Activated T-helper 2 cell treated with anti-CD3 and anti-CD28 coated beads, Interferon-gamma antibody, Interleukin-2, Interleukin-4, amounts not matched to agents 10 μg/mL and 5 μg/mL and 100 μg/mL, durations not matched to agents 14 hours and 24 hours and 36 hours (primary cell): ENCODE results near the gene LRRC59. TPM values are rescaled to one million over a fixed set of nuclear protein-coding genes. Genes with fewer than 3 reads are reported as not detected.
A peak's percentile ranks its signal among the peaks of the same experiment; 100 is the strongest.

Source experiments
- DNase-seq: peaks from one replicate; pipeline ENCODE4 v3.0.0; 2021; ENCODE audit warnings: low spot score
- H3K27ac Mint-ChIP-seq: one replicate; pipeline ENCODE4 v1.8.0; 2021; ENCODE audit warnings: mixed read lengths
- H3K27me3 Mint-ChIP-seq: one replicate; pipeline ENCODE4 v1.8.0; 2021; ENCODE audit warnings: low read depth, mixed read lengths
- H3K36me3 Mint-ChIP-seq: one replicate; pipeline ENCODE4 v1.8.0; 2021; ENCODE audit warnings: low read depth, mixed read lengths
- H3K4me1 Mint-ChIP-seq: one replicate; pipeline ENCODE4 v1.8.0; 2021; ENCODE audit warnings: low read depth, mixed read lengths
- H3K4me3 Mint-ChIP-seq: one replicate; pipeline ENCODE4 v1.8.0; 2021; ENCODE audit warnings: low read depth, mild to moderate bottlenecking, moderate library complexity, mixed read lengths
- H3K9me3 Mint-ChIP-seq: one replicate; pipeline ENCODE4 v1.8.0; 2021; ENCODE audit warnings: mixed read lengths
- intact Hi-C: fragments of 100-400 bp; cut with micrococcal nuclease; formaldehyde crosslinking; loops from one replicate; pipeline ENCODE4 v1.15.1; 2023
- total RNA-seq: library from RNA; stranded (reverse); gene quantifications from 2 replicates; pipeline ENCODE4 v1.2.3, GENCODE V29; 2022

Gene LRRC59
- total RNA-seq, 1 donor from 2014 or later, result 119 TPM

DNA sequence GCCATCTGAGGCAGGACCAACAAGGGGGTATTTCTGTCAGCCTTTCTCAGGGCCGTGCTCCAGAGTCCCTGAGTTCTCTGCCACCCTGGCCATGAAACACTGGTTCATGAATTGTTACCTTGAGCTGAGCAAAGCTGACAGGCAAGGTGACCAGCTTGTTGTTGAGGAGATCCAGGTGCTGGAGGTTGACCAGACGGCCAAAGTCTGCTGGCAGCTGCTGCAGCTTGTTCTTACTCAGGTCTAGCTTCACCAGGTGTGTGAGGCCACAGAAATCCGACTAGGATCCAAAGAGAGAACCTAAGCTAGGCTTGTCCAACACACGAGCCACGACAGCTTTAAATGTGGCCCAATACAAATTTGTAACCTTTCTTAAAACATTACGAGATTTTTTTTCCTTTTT, 4.7 kb downstream of the LRRC59 start:
- peaks cover 21% of the 10 kb centered on the region for H3K4me1 Mint-ChIP-seq
- H3K4me3 Mint-ChIP-seq, result no peak overlapping the region
- no peaks in the 10 kb centered on the region for H3K27me3 Mint-ChIP-seq
- no peak overlapping the region for H3K27ac Mint-ChIP-seq
- peaks cover 75% of the 10 kb centered on the region for H3K36me3 Mint-ChIP-seq
- no peak for DNase-seq
- no peaks in the 10 kb centered on the region for H3K9me3 Mint-ChIP-seq
- intact Hi-C loops, result no loop called here

DNA sequence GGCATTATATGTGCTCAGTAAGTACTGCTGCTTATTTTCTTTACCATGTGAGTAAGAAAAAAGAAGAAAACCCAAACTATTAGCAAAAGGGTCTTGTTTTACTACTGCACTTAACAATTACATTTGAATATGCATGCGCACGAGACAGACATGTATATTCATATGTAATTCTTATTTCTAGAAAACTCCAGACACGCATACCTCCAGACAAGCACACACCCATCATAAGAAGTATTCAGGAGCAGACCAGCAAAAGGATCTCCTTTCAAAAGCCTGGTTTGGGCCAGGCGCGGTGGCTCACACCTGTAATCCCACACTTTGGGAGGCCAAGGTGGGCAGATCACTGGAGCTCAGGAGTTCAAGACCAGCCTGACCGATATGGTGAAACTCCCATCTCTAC, 7.8 kb downstream of the LRRC59 start:
- Mint-ChIP-seq H3K4me3 (no peak overlapping the region), H3K9me3 (no peaks in the 10 kb centered on the region), H3K36me3 (peaks cover 85% of the 10 kb centered on the region), H3K4me1 (peaks cover 6% of the 10 kb centered on the region), H3K27ac (no peak overlapping the region), H3K27me3 (no peaks in the 10 kb centered on the region)
- no peak for DNase-seq
- intact Hi-C loops, result no loop called here

DNA sequence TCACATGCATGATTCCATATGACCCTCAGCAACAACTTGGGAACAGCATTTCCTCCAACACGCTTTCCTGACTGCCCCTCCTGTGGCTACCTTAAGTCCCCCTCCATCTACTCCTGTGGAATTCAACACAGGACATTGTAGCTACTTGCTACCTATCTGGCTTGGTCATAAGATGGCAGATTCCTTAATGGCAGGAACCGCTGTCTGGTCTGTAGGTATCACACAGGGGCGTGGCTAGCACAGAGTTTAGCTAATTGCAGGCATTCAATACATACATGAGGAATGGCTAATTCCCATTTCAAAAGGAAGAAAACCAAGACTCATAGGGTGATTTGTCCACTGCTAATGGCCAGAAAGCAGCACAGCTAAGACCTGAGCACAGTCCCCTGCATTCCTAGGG, 8.6 kb downstream of the LRRC59 start:
- Mint-ChIP-seq H3K27ac (no peak overlapping the region), H3K36me3 (peaks cover 82% of the 10 kb centered on the region), H3K4me3 (no peak overlapping the region), H3K9me3 (no peaks in the 10 kb centered on the region), H3K27me3 (no peaks in the 10 kb centered on the region), H3K4me1 (peaks cover 3% of the 10 kb centered on the region)
- intact Hi-C loops, result no loop called here
- no peak for DNase-seq

DNA sequence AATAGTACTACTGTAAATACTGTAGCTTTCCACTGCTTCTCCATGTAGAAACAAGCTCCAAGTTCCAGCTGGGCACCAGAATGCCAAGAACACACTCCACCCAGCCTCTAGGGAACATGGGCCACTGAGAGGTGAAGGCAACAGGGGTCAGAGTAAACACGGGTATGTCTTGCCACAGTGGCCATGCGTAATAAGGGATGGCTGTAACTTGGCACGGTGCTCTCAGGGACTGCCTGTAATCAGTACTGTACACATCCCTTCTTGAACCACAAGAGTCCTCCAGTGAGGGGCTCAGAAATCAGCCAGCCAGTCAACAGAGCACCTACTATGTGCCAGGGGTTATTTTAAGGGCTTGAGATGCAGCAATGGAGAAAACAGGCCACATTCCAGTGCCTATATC, 10.8 kb downstream of the LRRC59 start:
- intact Hi-C loops, result no loop called here
- Mint-ChIP-seq H3K36me3 (peaks cover 83% of the 10 kb centered on the region), H3K9me3 (no peaks in the 10 kb centered on the region), H3K27me3 (no peaks in the 10 kb centered on the region), H3K4me1 (peaks cover 3% of the 10 kb centered on the region), H3K4me3 (no peak overlapping the region), H3K27ac (no peak overlapping the region)
- no peak for DNase-seq

DNA sequence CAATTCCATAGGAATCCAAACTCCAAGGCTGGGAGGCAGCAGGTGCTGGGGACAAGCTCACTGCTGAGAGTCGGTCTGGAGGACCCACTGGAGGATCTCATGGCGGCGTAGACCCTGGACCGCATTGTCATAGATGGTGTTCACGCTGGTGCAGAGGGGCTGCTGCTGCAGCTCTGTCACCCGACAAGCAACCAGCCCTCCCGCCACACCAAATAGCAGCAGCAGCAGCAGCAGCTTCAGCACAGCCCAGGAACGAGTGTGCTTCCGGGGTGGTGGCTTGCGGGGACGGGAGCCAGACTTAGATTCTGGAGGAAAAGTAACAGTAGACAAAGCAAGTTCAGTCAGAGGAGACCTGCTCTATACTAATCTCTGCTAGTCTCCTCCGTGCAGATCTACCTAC, 14.4 kb downstream of the LRRC59 start:
- intact Hi-C loops, result no loop called here
- Mint-ChIP-seq H3K4me3 (no peak overlapping the region), H3K27me3 (no peaks in the 10 kb centered on the region), H3K4me1 (peaks cover 3% of the 10 kb centered on the region), H3K27ac (no peak overlapping the region), H3K36me3 (peaks cover 80% of the 10 kb centered on the region), H3K9me3 (no peaks in the 10 kb centered on the region)
- no peak for DNase-seq

DNA sequence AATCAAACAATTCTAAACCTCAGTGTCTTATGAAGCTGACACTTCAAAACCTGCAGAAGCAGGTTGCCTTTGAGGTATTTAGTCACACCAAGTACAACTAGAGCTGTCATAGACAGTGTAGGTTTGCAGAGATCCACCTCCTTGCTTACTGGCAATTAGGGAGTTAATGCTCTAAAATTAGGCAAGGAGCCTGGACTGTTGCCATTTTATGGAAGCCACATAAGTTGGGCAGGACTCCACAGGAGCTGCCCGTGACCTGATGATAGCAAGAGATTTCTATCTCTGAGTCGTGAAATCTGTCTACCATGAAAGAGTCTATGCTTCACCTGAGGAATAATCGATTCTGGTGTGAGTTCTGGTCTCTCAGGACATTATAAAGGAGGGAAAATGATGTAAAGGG, 15.4 kb downstream of the LRRC59 start:
- Mint-ChIP-seq H3K27ac (no peak overlapping the region), H3K36me3 (peaks cover 77% of the 10 kb centered on the region), H3K4me1 (peaks cover 3% of the 10 kb centered on the region), H3K4me3 (no peak overlapping the region), H3K9me3 (no peaks in the 10 kb centered on the region), H3K27me3 (no peaks in the 10 kb centered on the region)
- intact Hi-C loops, result loop anchor here (2.0 kb wide), 1 partner anchor 15 kb away; the partner anchor contains the start of gene LRRC59
- DNase-seq, result no peak

DNA sequence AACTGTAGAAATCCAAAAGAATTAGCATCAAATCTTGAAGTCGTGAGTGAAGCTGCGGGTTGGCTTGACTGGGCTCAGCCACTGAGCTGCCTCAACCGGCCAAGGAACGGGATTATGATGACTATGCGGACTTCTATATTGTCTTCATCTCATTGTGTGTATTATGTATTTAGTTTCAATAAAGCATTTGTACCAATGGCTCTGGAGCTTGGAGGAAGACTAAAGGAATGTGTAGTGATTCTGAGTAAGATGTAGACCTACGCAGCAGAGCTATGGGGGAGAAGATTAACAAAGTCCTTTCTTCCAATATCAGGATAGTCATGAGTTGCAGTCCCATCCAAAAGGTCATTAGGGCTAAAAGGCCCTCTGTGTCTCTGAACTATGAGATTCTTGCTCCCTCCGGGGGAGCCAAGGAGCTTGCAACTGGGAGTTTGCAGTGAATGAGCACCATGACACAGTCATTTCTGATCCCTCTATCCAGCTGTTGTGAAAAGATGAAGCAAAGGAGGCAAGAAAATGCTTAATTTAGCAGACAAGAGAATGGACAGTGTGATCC, 16.0 kb downstream of the LRRC59 start:
- no peaks in the 10 kb centered on the region for H3K27me3 Mint-ChIP-seq
- no peak overlapping the region for H3K27ac Mint-ChIP-seq
- no peak for DNase-seq
- peaks cover 1% of the 10 kb centered on the region for H3K4me1 Mint-ChIP-seq
- H3K36me3 Mint-ChIP-seq, result peaks cover 71% of the 10 kb centered on the region
- no peak overlapping the region for H3K4me3 Mint-ChIP-seq
- H3K9me3 Mint-ChIP-seq, result no peaks in the 10 kb centered on the region
- intact Hi-C loops, result loop anchor here (2.0 kb wide), 1 partner anchor 15 kb away; the partner anchor contains the start of gene LRRC59

DNA sequence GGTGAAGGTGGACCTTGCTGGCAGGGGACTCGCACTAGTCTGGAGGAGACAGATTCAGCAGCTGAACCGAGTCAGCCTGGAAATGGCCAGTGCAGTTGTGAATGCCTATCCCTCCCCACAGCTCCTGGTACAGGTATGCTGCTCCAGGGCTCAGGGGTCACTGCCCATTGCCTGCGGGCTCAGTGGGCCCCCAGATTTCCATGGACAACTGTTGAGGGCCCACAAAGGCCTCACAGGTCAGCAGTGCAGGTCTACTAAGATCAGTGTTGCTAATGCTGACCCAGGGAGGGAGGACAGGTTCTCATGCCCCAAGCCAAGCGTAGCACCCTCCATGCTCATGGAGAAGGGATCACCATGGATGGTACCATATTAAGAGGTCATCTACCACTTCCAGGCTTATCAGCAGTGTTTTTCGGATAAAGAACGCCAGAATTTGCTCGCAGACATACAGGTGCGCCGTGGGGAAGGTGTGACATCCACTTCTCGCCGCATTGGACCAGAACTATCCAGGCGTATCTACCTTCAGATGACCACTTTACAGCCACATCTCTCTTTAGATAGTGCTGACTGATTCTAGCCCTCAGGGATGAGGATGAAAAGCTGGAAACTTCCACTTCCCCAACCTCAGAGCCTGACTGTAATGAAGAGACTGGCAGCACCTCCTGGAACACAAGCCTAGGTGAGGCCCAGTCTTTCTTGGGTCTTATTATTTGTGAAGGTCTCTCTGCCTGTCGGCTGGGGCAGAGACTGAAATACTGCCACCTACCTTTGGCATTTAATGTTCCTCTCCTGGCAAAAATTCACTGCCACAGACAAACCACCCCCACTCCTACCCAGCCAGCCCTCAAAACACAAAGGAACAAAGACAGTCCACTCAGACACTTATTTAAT, 16.7 kb downstream of the LRRC59 start:
- no peaks in the 10 kb centered on the region for H3K27me3 Mint-ChIP-seq
- DNase-seq, result no peak
- H3K36me3 Mint-ChIP-seq, result peaks cover 69% of the 10 kb centered on the region
- intact Hi-C loops, result loop anchor here (2.0 kb wide), 1 partner anchor 16 kb away; the partner anchor contains the start of gene LRRC59
- no peak overlapping the region for H3K4me3 Mint-ChIP-seq
- no peaks in the 10 kb centered on the region for H3K9me3 Mint-ChIP-seq
- H3K27ac Mint-ChIP-seq, result no peak overlapping the region
- H3K4me1 Mint-ChIP-seq, result peaks cover 1% of the 10 kb centered on the region

DNA sequence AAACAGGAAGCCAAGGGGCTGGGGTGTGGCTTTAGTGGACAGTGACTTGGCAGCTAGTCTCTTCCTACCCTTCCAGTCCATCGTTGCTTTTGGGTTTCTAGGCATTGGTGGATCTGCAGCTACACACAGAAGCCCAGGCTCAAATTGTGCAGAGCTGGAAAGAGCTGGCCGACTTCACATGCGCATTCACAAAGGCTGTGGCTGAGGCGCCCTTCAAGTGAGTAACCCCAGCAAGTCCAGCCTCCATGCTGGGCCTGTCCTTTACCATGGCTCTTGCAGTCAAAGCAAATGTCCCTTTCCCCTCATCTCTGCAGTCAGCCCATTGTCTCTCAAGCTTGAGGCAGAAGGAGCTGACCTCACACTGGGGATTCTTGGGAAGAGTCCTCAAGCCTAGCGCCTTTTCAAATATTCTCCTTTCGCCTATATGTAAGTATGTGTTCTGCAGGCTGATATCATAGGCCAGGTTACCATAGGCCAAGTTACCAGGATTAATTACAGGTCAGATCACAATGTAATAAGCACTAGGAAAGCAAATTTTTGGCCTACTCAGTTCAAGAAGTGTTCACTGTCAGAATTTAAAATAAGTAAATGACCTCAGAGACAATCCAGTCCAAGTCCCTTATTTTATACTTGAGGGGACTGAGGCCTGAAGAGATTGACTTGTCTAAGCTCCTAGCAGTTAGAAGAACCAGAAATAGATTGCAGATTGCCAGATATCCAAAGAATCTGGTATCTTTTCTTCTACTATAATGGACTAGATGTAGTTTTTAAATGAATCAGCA, 17.8 kb downstream of the LRRC59 start:
- Mint-ChIP-seq H3K27ac (no peak overlapping the region), H3K27me3 (no peaks in the 10 kb centered on the region), H3K36me3 (peaks cover 61% of the 10 kb centered on the region), H3K4me1 (no peaks in the 10 kb centered on the region), H3K9me3 (no peaks in the 10 kb centered on the region), H3K4me3 (no peak overlapping the region)
- intact Hi-C loops, result loop anchor here (2.0 to 10.0 kb wide), 2 partner anchors 17 to 775 kb away; partner anchors contain the start of genes LRRC59 and NME1
- no peak for DNase-seq

DNA sequence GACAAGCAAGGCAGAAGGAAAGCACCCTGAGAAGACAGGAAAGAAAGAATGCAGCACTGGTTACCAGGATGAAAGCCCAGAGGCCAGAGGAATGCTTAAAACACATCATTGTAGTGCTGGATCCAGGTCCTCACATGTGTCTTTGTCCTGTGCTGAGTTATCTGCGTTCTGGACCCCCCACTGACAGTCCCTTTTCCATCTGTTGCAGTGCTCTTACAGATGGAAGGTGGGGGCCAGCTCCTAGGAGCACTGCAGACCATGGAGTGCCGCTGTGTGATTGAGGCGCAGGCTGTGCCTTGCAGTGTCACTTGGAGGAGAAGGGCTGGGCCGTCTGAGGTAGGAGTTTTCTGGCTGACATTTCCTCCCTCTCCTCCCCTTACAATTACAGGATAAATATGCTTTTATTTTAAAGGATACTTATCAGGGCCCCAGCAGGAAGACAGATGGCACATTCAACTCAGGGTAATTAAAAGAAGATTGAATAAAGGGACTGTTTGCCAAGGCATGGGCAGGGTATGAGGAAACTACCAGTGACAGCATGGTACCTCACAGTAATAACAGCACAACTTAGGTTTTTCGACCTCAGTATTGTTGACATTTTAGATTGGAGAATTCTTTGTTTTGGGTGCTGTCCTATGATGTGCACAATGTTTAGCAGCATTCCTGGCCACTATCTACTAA, 21.3 kb downstream of the LRRC59 start:
- Mint-ChIP-seq H3K27ac (no peak overlapping the region), H3K36me3 (peaks cover 52% of the 10 kb centered on the region), H3K9me3 (no peaks in the 10 kb centered on the region), H3K4me3 (no peak overlapping the region), H3K4me1 (peaks cover 18% of the 10 kb centered on the region), H3K27me3 (no peaks in the 10 kb centered on the region)
- DNase-seq, result no peak
- intact Hi-C loops, result loop anchor here (10.0 kb wide), 1 partner anchor 779 kb away; the partner anchor contains the start of gene NME1

DNA sequence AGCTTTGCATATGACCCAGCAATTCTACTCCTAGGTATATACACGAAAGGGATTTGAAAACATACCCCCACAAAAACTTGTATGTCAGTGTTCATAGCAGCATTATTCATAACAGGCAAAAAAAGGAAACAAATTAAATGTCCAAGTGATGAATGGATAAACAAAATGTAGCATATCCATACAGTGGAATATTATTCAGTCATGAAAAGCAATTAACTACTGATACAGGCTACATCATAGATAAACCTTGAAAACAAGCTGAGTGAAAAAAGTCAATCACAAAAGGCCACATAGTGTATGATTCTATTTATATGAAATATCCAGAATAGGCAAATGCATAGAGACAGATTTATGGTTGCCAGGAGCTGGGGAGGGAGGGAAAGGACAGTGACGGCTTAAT, 23.6 kb downstream of the LRRC59 start:
- no peak for DNase-seq
- no peaks in the 10 kb centered on the region for H3K27me3 Mint-ChIP-seq
- H3K4me3 Mint-ChIP-seq, result peak overlapping the region; percentile 96
- no peaks in the 10 kb centered on the region for H3K9me3 Mint-ChIP-seq
- H3K36me3 Mint-ChIP-seq, result peaks cover 55% of the 10 kb centered on the region
- peak overlapping the region; percentile 99 for H3K27ac Mint-ChIP-seq
- intact Hi-C loops, result loop anchor here (10.0 kb wide), 1 partner anchor 781 kb away; the partner anchor contains the start of gene NME1
- peaks cover 21% of the 10 kb centered on the region for H3K4me1 Mint-ChIP-seq
